Measurements from ENCODE around the gene GPR137C. TPM values are rescaled to one million over a fixed set of nuclear protein-coding genes. Genes with fewer than 3 reads are reported as not detected.

The GPR137C gene
- total RNA-seq, 1 donor from 2014 or later = 0.74 TPM

- Histone ChIP-seq H3K4me3 (no peak overlapping the region), H3K27me3 (no peaks in the 10 kb centered on the region), H3K9me3 (no peaks in the 10 kb centered on the region), H3K4me1 (no peaks in the 10 kb centered on the region), H3K27ac (no peak overlapping the region), H3K36me3 (no peaks in the 10 kb centered on the region)
- DNase-seq (ENCODE audit: extremely low spot score in 2 of 2) = no peak
- intact Hi-C loops (cut with DNase I) = no loop called here
- no peak for TF ChIP-seq POLR2A (IDR thresholded peaks at IDR 0.05)
These were observed 37.7 kb downstream of the GPR137C start for GRCh38 chr14:52590318-52590717.

- Histone ChIP-seq H3K36me3 (no peaks in the 10 kb centered on the region), H3K27ac (no peak overlapping the region), H3K4me1 (no peaks in the 10 kb centered on the region), H3K4me3 (no peak overlapping the region), H3K27me3 (no peaks in the 10 kb centered on the region), H3K9me3 (no peaks in the 10 kb centered on the region)
- TF ChIP-seq POLR2A (IDR thresholded peaks at IDR 0.05) (no peak), POLR2AphosphoS5 (IDR thresholded peaks at IDR 0.05; ENCODE audit: insufficient read depth in 1 of 2, low read depth in 1 of 2) (no peak), CTCF (IDR thresholded peaks at IDR 0.05) (no peak)
- no peak for DNase-seq (ENCODE audit: extremely low spot score in 2 of 2)
- intact Hi-C loops (cut with DNase I) = no loop called here
These were observed 43.7 kb downstream of the GPR137C start for GRCh38 chr14:52596320-52596719.

- Histone ChIP-seq H3K27ac (no peak overlapping the region), H3K36me3 (no peaks in the 10 kb centered on the region), H3K4me1 (no peaks in the 10 kb centered on the region), H3K27me3 (no peaks in the 10 kb centered on the region), H3K4me3 (no peak overlapping the region), H3K9me3 (no peaks in the 10 kb centered on the region)
- intact Hi-C loops (cut with DNase I) = no loop called here
- DNase-seq (ENCODE audit: extremely low spot score in 2 of 2) = no peak
- TF ChIP-seq POLR2AphosphoS5 (IDR thresholded peaks at IDR 0.05; ENCODE audit: insufficient read depth in 1 of 2, low read depth in 1 of 2) (no peak), POLR2A (IDR thresholded peaks at IDR 0.05) (no peak), CTCF (IDR thresholded peaks at IDR 0.05) (no peak)
These were observed 44.2 kb downstream of the GPR137C start for GRCh38 chr14:52596861-52597260.

- TF ChIP-seq CTCF (IDR thresholded peaks at IDR 0.05) = no peak
- no peak for TF ChIP-seq POLR2AphosphoS5 (IDR thresholded peaks at IDR 0.05; ENCODE audit: insufficient read depth in 1 of 2, low read depth in 1 of 2)
- TF ChIP-seq POLR2A (IDR thresholded peaks at IDR 0.05) = no peak
- Histone ChIP-seq H3K27me3 (no peaks in the 10 kb centered on the region), H3K4me3 (no peak overlapping the region), H3K36me3 (no peaks in the 10 kb centered on the region), H3K4me1 (no peaks in the 10 kb centered on the region), H3K9me3 (no peaks in the 10 kb centered on the region), H3K27ac (no peak overlapping the region)
- no peak for DNase-seq (ENCODE audit: extremely low spot score in 2 of 2)
- intact Hi-C loops (cut with DNase I) = no loop called here
These were observed 45.9 kb downstream of the GPR137C start for GRCh38 chr14:52598568-52598967.

GRCh38 chr14:52599974-52600373 is 47.3 kb downstream of the GPR137C start:
- Histone ChIP-seq H3K27ac (no peak overlapping the region), H3K9me3 (no peaks in the 10 kb centered on the region), H3K4me1 (no peaks in the 10 kb centered on the region), H3K4me3 (no peak overlapping the region), H3K36me3 (no peaks in the 10 kb centered on the region), H3K27me3 (no peaks in the 10 kb centered on the region)
- intact Hi-C loops (cut with DNase I) = no loop called here
- no peak for DNase-seq (ENCODE audit: extremely low spot score in 2 of 2)
- TF ChIP-seq CTCF (IDR thresholded peaks at IDR 0.05) = no peak
- TF ChIP-seq POLR2AphosphoS5 (IDR thresholded peaks at IDR 0.05; ENCODE audit: insufficient read depth in 1 of 2, low read depth in 1 of 2) = no peak
- TF ChIP-seq POLR2A (IDR thresholded peaks at IDR 0.05) = no peak

GRCh38 chr14:52602131-52602530 is 49.5 kb downstream of the GPR137C start:
- Histone ChIP-seq H3K4me1 (no peaks in the 10 kb centered on the region), H3K4me3 (no peak overlapping the region), H3K27me3 (no peaks in the 10 kb centered on the region), H3K9me3 (no peaks in the 10 kb centered on the region), H3K36me3 (no peaks in the 10 kb centered on the region), H3K27ac (no peak overlapping the region)
- intact Hi-C loops (cut with DNase I) = no loop called here
- DNase-seq (ENCODE audit: extremely low spot score in 2 of 2) = no peak
- TF ChIP-seq POLR2A (IDR thresholded peaks at IDR 0.05) (no peak), POLR2AphosphoS5 (IDR thresholded peaks at IDR 0.05; ENCODE audit: insufficient read depth in 1 of 2, low read depth in 1 of 2) (no peak), CTCF (IDR thresholded peaks at IDR 0.05) (no peak)

All from vagina (tissue), 2 donors.